Liver (tissue), 9 donors: ENCODE data around the gene NECTIN1. TPM values are rescaled to one million over a fixed set of nuclear protein-coding genes. Genes with fewer than 3 reads are reported as not detected.

ENCODE experiments used
- DNase-seq: peaks from one replicate; pipeline ENCODE4 v3.0.0-alpha.2; 2017; ENCODE audit warnings: low spot score
- H3K27ac ChIP-seq, 2 donors: one replicate each; pipeline ENCODE4 v1.7.0; 2013; ENCODE audit warnings: inconsistent platforms in 2 of 2, low read length in 2 of 2, control low read depth in 1 of 2, low read depth in 1 of 2, mild to moderate bottlenecking in 1 of 2
- H3K27me3 ChIP-seq, 4 donors: one replicate each; pipeline versions ENCODE4 v1.6.1 to v1.7.0; 2013; ENCODE audit warnings: low read length in 3 of 4, inconsistent platforms in 1 of 4, mild to moderate bottlenecking in 1 of 4, moderate library complexity in 1 of 4; ENCODE audit not compliant: control insufficient read depth in 4 of 4, insufficient read depth in 4 of 4
- H3K36me3 ChIP-seq, 4 donors: one replicate each; pipeline versions ENCODE4 v1.6.1 to v1.7.0; 2013; ENCODE audit warnings: low read length in 3 of 4, mild to moderate bottlenecking in 3 of 4, low read depth in 1 of 4, moderate library complexity in 1 of 4; ENCODE audit not compliant: control insufficient read depth in 4 of 4, insufficient read depth in 3 of 4
- H3K4me1 ChIP-seq, 4 donors: one replicate each; pipeline versions ENCODE4 v1.6.1 to v1.7.0; 2013; ENCODE audit warnings: low read length in 3 of 4, mild to moderate bottlenecking in 3 of 4, moderate library complexity in 1 of 4; ENCODE audit not compliant: control insufficient read depth in 4 of 4, insufficient read depth in 4 of 4
- H3K4me3 ChIP-seq, 3 donors: one replicate each; pipeline versions ENCODE4 v1.6.1 to v1.7.0; 2013; ENCODE audit warnings: low read length in 3 of 3, control low read depth in 1 of 3, low read depth in 1 of 3, mild to moderate bottlenecking in 1 of 3
- H3K9ac ChIP-seq, 2 donors: one replicate each; pipeline ENCODE4 v1.7.0; 2013; ENCODE audit warnings: low read length in 2 of 2, mild to moderate bottlenecking in 2 of 2, moderate library complexity in 2 of 2, control low read depth in 1 of 2, low read depth in 1 of 2
- H3K9me3 ChIP-seq, 4 donors: one replicate each; pipeline versions ENCODE4 v1.6.1 to v1.7.0; 2013; ENCODE audit warnings: low read length in 3 of 4; ENCODE audit not compliant: control insufficient read depth in 4 of 4
- ATF3 ChIP-seq: IDR thresholded peaks from 2 replicates; pipeline ENCODE4 v1.6.1; 2016; ENCODE audit warnings: antibody characterized with exemption
- CTCF ChIP-seq: fragments of 150-350 bp; IDR thresholded peaks from 2 replicates; pipeline ENCODE4 v1.5.1; 2017; ENCODE audit warnings: improper control_type of control experiment, low read depth, low read length; ENCODE audit not compliant: missing input control
- EGR1 ChIP-seq, 2 donors: IDR thresholded peaks; 2 replicates each; pipeline ENCODE4 v1.6.1; 2016 to 2018; ENCODE audit warnings: antibody characterized with exemption in 2 of 2, low read depth in 2 of 2
- FOXA1 ChIP-seq: IDR thresholded peaks from 2 replicates; pipeline ENCODE4 v1.6.1; 2016; ENCODE audit warnings: antibody characterized with exemption
- FOXA2 ChIP-seq: IDR thresholded peaks from 2 replicates; pipeline ENCODE4 v1.6.1; 2016; ENCODE audit warnings: antibody characterized with exemption
- GABPA ChIP-seq, 2 donors: IDR thresholded peaks in 1 of 2; conservative IDR thresholded peaks in 1 of 2; 2 replicates each; pipeline ENCODE4 v1.6.1; 2016; ENCODE audit warnings: antibody characterized with exemption in 2 of 2, mild to moderate bottlenecking in 1 of 2, moderate library complexity in 1 of 2
- HNF4A ChIP-seq, 2 donors: conservative IDR thresholded peaks; 2 replicates each; pipeline ENCODE4 v1.6.1; 2016; ENCODE audit warnings: antibody characterized with exemption in 2 of 2, mild to moderate bottlenecking in 2 of 2
- HNF4G ChIP-seq: IDR thresholded peaks from 2 replicates; pipeline ENCODE4 v1.6.1; 2016; ENCODE audit warnings: antibody characterized with exemption
- JUND ChIP-seq, 2 donors: IDR thresholded peaks; 2 replicates each; pipeline ENCODE4 v1.6.1; 2016; ENCODE audit warnings: antibody characterized with exemption in 2 of 2
- MAX ChIP-seq: IDR thresholded peaks from 2 replicates; pipeline ENCODE4 v1.6.1; 2016; ENCODE audit warnings: antibody characterized with exemption
- NR2F2 ChIP-seq: IDR thresholded peaks from 2 replicates; pipeline ENCODE4 v1.6.1; 2016; ENCODE audit warnings: antibody characterized with exemption
- RAD21 ChIP-seq, 2 donors: IDR thresholded peaks; 2 replicates each; pipeline ENCODE4 v1.6.1; 2016; ENCODE audit warnings: antibody characterized with exemption in 2 of 2, mild to moderate bottlenecking in 2 of 2
- REST ChIP-seq: IDR thresholded peaks from 2 replicates; pipeline ENCODE4 v1.6.1; 2016; ENCODE audit warnings: antibody characterized with exemption, mild to moderate bottlenecking
- RXRA ChIP-seq, 2 donors: IDR thresholded peaks; 2 replicates each; pipeline ENCODE4 v1.6.1; 2017 to 2018; ENCODE audit warnings: antibody characterized with exemption in 2 of 2, mild to moderate bottlenecking in 1 of 2
- SP1 ChIP-seq: IDR thresholded peaks from 2 replicates; pipeline ENCODE4 v1.6.1; 2018; ENCODE audit warnings: antibody characterized with exemption, mild to moderate bottlenecking
- TAF1 ChIP-seq: conservative IDR thresholded peaks from 2 replicates; pipeline ENCODE4 v1.6.1; 2016; ENCODE audit warnings: antibody characterized with exemption, mild to moderate bottlenecking
- YY1 ChIP-seq: IDR thresholded peaks from 2 replicates; pipeline ENCODE4 v1.6.1; 2016; ENCODE audit warnings: antibody characterized with exemption, mild to moderate bottlenecking
- ZBTB33 ChIP-seq: IDR thresholded peaks from 2 replicates; pipeline ENCODE4 v1.6.1; 2016; ENCODE audit warnings: antibody characterized with exemption
- WGBS: extraction: QIAGEN DNeasy Blood & Tissue Kit; methylation state at CpG from one replicate; pipeline ENCODE4 v1.1.7; 2013; 5-methylcytosine and 5-hydroxymethylcytosine counted together
- polyA plus RNA-seq, 2 donors: library from polyadenylated mRNA; stranded (reverse) in 1 of 2; unstranded in 1 of 2; fragments of 200-250 nt in 1 of 2; fragments of >200 nt in 1 of 2; fragmentation: Nextera tagmentation in 1 of 2; extraction: Ambion mirVana in 1 of 2; gene quantifications; one replicate each; pipeline versions ENCODE4 v1.2.1 to v1.2.3, GENCODE V29; 2013 to 2015
- total RNA-seq, 2 donors: library from RNA; depleted of rRNA; stranded (reverse); fragments of >200 nt; gene quantifications; one replicate each; pipeline ENCODE4 v1.2.3, GENCODE V29; 2014
- donor health status: healthy.
- donor health status: healthy.
- donor health status: healthy.
- donor health status: healthy.
- donor health status: healthy.

Gene NECTIN1
- total and polyA plus RNA-seq, 4 donors = 0.69 to 7.7 (median 5.0) TPM

- H3K9me3 ChIP-seq = peaks cover 0 to 3% (median 0%) of the 10 kb centered on the region in 4 donors
- TF ChIP-seq EGR1 (IDR thresholded peaks at IDR 0.05; ENCODE audit: low read depth in 2 of 2) (no peak), YY1 (peak; percentile 27)
- H3K4me1 ChIP-seq = peaks cover 0 to 2% (median 0%) of the 10 kb centered on the region in 4 donors
- H3K36me3 ChIP-seq = no peaks in the 10 kb centered on the region
- peaks cover 0 to 2% (median 0%) of the 10 kb centered on the region in 4 donors for H3K27me3 ChIP-seq
- H3K4me3 ChIP-seq = no peak overlapping the region
- DNase-seq = no peak
- 88% methylated on average over 4 of the region's 4 CpGs for WGBS
- no peak overlapping the region for H3K9ac ChIP-seq
- H3K27ac ChIP-seq = no peak overlapping the region
Measured at GRCh38 chr11:119590651-119591351, 138.2 kb downstream of the NECTIN1 start.

- Histone ChIP-seq H3K27me3 (peaks cover 0 to 2% (median 0%) of the 10 kb centered on the region in 4 donors), H3K9ac (no peak overlapping the region), H3K36me3 (no peaks in the 10 kb centered on the region), H3K4me1 (peaks cover 0 to 11% (median 8%) of the 10 kb centered on the region in 4 donors), H3K9me3 (peaks cover 0 to 3% (median 0%) of the 10 kb centered on the region in 4 donors), H3K4me3 (no peak overlapping the region), H3K27ac (no peak overlapping the region)
- no peak for TF ChIP-seq RXRA (IDR thresholded peaks at IDR 0.05)
- TF ChIP-seq HNF4A (conservative IDR thresholded peaks at IDR 0.05) = no peak
- TF ChIP-seq ZBTB33 = no peak
- no peak for TF ChIP-seq MAX
- no peak for TF ChIP-seq CTCF
- TF ChIP-seq GABPA (IDR thresholded peaks at IDR 0.05 in 1 of 2, conservative IDR thresholded peaks at IDR 0.05 in 1 of 2) = no peak
- TF ChIP-seq HNF4G = no peak
- TF ChIP-seq TAF1 = no peak
- no peak for TF ChIP-seq NR2F2
- TF ChIP-seq FOXA1 = no peak
- TF ChIP-seq SP1 = no peak
- no peak for TF ChIP-seq JUND (IDR thresholded peaks at IDR 0.05)
- no peak for TF ChIP-seq FOXA2
- no peak for TF ChIP-seq ATF3
- TF ChIP-seq YY1 = no peak
- TF ChIP-seq EGR1 (IDR thresholded peaks at IDR 0.05; ENCODE audit: low read depth in 2 of 2) = no peak
- TF ChIP-seq REST = no peak
- no peak for TF ChIP-seq RAD21 (IDR thresholded peaks at IDR 0.05)
- DNase-seq = no peak
Measured at GRCh38 chr11:119589001-119589400, 140.0 kb downstream of the NECTIN1 start.
